Fibroblast of the conjunctiva (primary cell): ENCODE data around the gene TNNT1.
"Not testable (repeated sequence)": the region's sequence is repeated elsewhere in the genome, so short reads cannot be mapped to it uniquely, and the experiment has no call there.

Experiments
- DNase-seq: peaks from one replicate; pipeline ENCODE4 v3.0.0-alpha.2; 2010; ENCODE audit warnings: low read depth

TNNT1 gene

DNA sequence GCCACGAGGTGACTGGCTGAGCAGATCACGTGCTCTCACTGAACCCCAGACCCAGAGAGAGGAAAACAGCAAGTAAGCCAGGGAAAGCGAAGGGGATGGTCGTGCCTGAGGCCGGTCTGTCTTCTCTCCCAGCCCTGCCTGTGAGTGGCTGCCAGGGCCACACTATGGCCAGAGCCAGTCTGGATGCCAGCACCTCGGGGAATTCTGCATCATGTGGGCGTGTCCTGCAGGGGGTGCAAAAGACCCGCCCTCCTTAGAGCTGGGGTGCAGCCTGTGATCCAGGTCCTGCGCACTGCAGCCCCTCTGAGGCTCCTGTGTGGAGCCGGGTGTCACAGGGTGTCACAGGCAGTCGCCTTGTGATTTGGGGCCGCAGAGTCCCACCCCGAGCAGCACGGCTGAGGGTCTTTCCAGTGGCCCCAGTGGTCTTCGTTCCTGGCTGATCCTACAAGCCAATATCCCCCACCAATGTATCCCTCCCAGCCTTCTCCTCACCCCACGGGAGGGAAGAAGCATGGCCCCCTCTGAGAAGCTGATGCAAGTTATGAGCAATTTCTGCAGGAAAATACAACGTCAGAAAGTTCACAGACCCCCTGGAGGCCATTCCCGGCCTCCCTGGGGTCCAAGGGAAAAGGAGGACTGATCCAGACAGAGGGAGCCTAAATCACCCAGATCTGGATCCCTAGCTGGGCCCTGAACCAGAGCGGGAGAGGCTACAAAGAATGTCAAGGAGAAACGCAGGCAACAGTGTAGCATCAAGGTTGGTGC, 39.3 kb downstream of the TNNT1 start:
- DNase-seq: no peak

DNA sequence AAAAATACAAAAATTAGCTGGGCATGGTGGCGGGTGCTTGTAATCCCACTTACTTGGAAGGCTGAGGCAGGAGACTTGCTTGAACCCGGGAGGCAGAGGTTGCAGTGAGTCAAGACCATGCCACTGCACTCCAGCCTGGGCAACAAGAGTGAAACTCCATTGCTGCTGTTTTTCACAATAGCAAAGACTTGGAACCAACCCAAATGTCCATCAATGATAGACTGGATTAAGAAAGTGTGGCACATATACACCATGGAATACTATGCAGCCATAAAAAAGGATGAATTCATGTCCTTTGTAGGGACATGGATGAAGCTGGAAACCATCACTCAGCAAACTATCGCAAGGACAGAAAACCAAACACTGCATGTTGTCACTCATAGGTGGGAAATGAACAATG, 41.8 kb downstream of the TNNT1 start:
- not testable (repeated sequence) for DNase-seq

GRCh38 chr19:55106591-55106990, 42.4 kb downstream of the TNNT1 start:
- DNase-seq: no peak

DNA sequence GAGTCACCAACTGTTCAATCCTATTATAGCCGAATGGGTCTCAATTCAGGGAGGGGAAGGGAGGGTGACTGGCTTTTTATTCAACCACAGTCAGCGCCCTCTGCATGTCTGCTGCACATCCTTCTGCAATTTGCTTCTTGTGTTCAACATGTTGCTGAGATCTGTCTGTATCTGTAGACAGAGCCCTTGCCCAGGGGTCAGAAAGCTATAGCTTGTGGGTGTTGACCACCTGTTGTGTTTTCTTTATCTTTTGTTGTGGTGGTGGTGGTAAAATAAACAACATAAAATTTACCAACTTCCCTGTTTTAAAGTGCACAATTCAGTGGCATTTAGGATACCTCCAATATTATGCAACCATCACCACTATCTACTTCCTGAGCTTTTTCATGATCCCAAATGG, 43.8 kb downstream of the TNNT1 start:
- DNase-seq: no peak

GRCh38 chr19:55103190-55103589, 45.8 kb downstream of the TNNT1 start:
- DNase-seq: no peak

DNA sequence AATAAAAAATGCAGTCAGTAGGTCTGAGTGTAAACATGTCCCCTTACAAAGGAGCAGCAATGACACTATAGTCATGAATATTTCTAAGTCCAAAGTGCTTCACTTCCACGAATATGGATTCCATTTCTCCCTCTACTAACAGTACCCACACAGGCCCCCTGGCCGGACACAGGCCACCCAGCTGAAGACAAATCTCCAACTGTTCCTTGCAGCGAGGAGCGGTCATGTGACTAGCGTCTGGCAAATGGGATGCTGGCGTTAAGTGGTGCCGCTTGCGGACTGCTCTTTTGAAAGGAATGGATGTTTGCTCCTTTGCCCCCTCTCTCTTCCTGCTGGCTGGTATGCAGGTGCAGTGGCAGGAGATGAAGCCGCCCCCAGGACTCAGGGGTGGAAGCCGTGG, 47.7 kb downstream of the TNNT1 start:
- DNase-seq: no peak

DNA sequence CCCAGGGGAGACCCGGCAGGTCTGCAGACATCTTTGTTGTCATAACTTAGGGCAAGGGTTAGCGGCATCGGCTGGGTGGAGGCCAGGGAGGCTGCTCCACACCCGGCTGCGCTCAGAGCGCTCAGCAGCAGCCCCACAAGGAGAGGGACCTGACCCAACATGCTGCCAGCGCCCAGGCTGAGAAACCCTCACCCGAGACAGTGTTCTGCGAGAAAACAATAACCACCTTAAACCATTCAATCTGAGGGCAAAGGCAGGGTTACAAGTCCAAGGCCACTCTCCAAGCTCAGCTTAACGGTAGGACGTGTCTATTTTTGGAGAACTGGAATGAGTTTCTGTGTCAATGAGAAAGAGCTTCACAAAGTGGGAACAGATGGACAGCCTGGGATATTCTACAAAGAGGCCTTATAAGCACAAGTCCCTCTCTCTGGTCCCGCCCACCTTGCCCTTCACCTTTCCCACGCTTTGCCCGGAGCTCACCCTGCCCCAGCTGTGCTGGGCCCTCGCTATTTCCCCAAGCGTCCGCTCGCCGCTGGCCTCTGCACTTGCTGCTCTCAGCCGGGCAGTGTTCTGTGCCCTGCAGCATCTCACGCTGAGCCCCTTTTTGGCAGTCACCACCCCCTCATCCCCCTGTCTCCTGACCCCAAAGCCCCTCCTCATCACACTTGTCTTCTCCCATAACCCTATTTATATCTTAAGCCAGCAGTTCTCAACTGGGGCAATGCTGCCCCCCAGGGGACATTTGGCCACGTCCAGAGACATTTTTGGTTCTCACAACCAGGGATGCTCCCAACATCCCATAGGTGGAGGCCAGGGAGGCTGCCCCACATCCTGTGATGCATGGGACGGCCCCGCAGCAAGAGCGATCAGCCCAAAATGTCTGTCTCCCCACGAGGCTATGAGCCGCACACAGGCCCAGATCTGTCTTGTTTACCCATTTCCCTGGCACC, 49.2 kb downstream of the TNNT1 start:
- peak; percentile 31 for DNase-seq

- no peak for DNase-seq
Measured at GRCh38 chr19:55098716-55099556, 50.1 kb downstream of the TNNT1 start.

DNA sequence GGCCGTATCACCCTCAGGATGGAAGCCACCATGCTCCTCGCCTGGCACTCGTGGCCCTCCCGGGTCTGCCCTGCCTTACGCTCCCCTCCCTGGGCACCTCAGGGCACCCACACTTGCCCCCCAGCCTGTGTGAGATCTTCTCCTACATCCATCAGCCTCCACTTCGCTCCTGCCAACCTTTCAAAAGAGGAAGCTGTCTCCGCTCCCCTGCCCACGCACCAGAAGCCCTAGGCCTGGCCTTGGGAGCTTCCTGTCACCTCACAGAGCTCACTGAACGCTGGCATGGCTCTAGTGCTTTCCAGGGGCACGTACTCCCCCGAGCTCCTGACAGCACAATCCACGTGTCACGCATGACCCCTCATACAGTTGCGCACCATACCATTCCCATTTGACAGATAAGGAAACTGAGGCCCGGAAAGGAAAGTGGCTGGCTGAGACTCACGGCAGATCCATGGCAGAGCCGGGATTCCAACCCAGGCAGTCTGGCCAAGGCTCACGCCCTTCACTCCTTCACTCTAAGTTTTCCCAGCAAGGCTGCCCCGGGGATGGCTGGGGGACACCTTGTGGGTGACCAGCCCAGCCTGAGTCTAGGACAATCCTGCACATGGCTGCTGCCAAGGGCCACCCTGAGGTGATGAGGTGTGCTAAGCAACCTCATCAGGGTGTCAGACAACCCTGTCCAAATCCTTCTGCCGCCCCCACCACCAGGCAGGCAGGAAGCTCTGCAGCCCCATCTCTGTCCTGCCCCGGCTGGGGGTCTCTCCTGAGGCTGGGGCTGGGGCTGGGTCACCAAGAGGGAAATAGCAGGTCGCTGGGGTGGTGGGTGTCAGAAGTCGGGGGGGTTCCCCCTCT, 50.9 kb downstream of the TNNT1 start:
- no peak for DNase-seq

DNA sequence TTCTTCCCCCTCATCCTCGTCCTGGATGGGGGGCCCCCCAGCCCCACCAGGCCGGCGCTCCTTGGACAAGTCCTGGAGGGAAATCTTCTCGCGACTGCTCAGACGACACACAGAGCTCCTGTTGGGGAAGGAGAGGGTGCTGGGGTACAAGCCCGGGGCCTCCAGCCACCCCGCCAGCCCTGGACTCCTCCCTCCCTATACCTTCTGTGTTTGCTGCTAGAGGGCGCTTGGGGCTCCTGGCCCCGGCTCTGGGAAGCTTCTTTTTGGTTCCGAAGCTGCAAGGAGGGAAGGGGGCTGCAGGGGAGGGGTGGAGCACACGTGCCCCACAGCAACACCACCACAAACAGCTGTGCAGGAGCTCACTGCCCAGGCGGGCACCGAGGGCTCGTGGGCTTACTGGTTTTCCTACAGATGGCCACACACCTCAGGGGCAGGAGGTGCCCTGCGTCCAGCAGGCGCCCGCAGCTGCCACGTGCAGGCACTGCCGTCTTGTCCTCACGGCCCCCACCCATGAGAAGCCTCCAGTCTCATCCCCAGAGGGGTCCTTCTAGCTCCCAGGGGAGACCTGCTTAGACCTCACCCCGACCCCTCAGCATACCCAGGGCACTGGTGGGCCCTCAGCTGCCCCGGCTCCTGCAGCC, 52.8 kb downstream of the TNNT1 start:
- DNase-seq: no peak

- no peak for DNase-seq
Measured at GRCh38 chr19:55095260-55096060, 53.5 kb downstream of the TNNT1 start.

- no peak for DNase-seq
Measured at GRCh38 chr19:55094456-55095259, 54.3 kb downstream of the TNNT1 start.

- DNase-seq: no peak
Measured at GRCh38 chr19:55092423-55093318, 56.3 kb downstream of the TNNT1 start.

GRCh38 chr19:55091955-55092354, 57.1 kb downstream of the TNNT1 start:
- DNase-seq: no peak

GRCh38 chr19:55091126-55091910, 57.7 kb downstream of the TNNT1 start:
- no peak for DNase-seq

DNA sequence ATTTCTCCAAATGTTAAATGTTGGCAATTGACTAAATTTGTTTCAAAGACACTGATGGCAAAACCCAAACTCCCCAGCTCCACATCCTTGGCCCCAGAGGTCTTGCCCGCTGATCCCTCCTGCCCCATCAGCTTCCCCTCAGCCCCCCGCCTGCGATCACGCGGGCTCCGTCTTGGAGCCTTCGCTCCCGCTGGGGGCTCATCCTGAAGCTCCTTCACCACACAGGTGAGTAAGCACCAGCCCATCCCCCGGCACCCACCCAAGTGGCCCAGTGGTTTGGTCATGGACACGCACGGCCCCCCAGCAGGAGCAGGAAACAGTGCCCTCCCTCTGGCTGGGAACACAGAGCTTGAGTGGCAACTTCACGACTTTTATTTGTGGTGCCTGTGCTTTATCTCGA, 58.4 kb downstream of the TNNT1 start:
- DNase-seq: no peak

GRCh38 chr19:55089342-55089944, 59.6 kb downstream of the TNNT1 start:
- no peak for DNase-seq
